Activated T-cell treated with anti-CD3 and anti-CD28 coated beads, Interleukin-2, amount 50 U/mL, for 24 hours (primary cell): Measurements from ENCODE around the gene MSI2.

Experiments used
- DNase-seq: peaks from one replicate; pipeline ENCODE4 v3.0.0-alpha.2; 2020
- H3K27ac Mint-ChIP-seq: 2 replicates; pipeline ENCODE4 v1.8.0; 2020; ENCODE audit warnings: mild to moderate bottlenecking, mixed read lengths
- H3K27me3 Mint-ChIP-seq: 2 replicates; pipeline ENCODE4 v1.8.0; 2020; ENCODE audit warnings: mixed read lengths
- H3K36me3 Mint-ChIP-seq: 2 replicates; pipeline ENCODE4 v1.8.0; 2020; ENCODE audit warnings: low read depth, mixed read lengths
- H3K4me1 Mint-ChIP-seq: 2 replicates; pipeline ENCODE4 v1.8.0; 2020; ENCODE audit warnings: low read depth, mixed read lengths
- H3K4me3 Mint-ChIP-seq: 2 replicates; pipeline ENCODE4 v1.8.0; 2020; ENCODE audit warnings: mild to moderate bottlenecking, moderate library complexity, mixed read lengths
- H3K9me3 Mint-ChIP-seq: 2 replicates; pipeline ENCODE4 v1.8.0; 2020; ENCODE audit warnings: mixed read lengths

The MSI2 gene

GRCh38 chr17:57438066-57438731 is 181.9 kb downstream of the MSI2 start:
- H3K4me3 Mint-ChIP-seq, result no peak overlapping the region
- peaks cover 69% of the 10 kb centered on the region for H3K4me1 Mint-ChIP-seq
- peaks cover 11% of the 10 kb centered on the region for H3K36me3 Mint-ChIP-seq
- no peaks in the 10 kb centered on the region for H3K9me3 Mint-ChIP-seq
- H3K27ac Mint-ChIP-seq, result peak overlapping the region; percentile 35
- H3K27me3 Mint-ChIP-seq, result no peaks in the 10 kb centered on the region
- DNase-seq, result no peak

GRCh38 chr17:57439651-57440050 is 183.3 kb downstream of the MSI2 start:
- Mint-ChIP-seq H3K9me3 (no peaks in the 10 kb centered on the region), H3K36me3 (peaks cover 18% of the 10 kb centered on the region), H3K27me3 (no peaks in the 10 kb centered on the region), H3K4me3 (no peak overlapping the region), H3K4me1 (peaks cover 82% of the 10 kb centered on the region), H3K27ac (peak overlapping the region; percentile 98)
- DNase-seq, result no peak

- no peaks in the 10 kb centered on the region for H3K9me3 Mint-ChIP-seq
- H3K27me3 Mint-ChIP-seq, result no peaks in the 10 kb centered on the region
- H3K27ac Mint-ChIP-seq, result peak overlapping the region; percentile 98
- peaks cover 18% of the 10 kb centered on the region for H3K36me3 Mint-ChIP-seq
- H3K4me3 Mint-ChIP-seq, result peak overlapping the region; percentile 55
- DNase-seq, result peak; percentile 83
- H3K4me1 Mint-ChIP-seq, result peaks cover 87% of the 10 kb centered on the region
Observed at GRCh38 chr17:57440522-57441269, 184.4 kb downstream of the MSI2 start.

- Mint-ChIP-seq H3K4me3 (peak overlapping the region; percentile 55), H3K36me3 (peaks cover 15% of the 10 kb centered on the region), H3K9me3 (no peaks in the 10 kb centered on the region), H3K4me1 (peaks cover 87% of the 10 kb centered on the region), H3K27me3 (no peaks in the 10 kb centered on the region), H3K27ac (peak overlapping the region; percentile 98)
- DNase-seq, result no peak
Observed at GRCh38 chr17:57441270-57441600, 184.9 kb downstream of the MSI2 start.

GRCh38 chr17:57442401-57442823 is 186.1 kb downstream of the MSI2 start:
- peak overlapping the region; percentile 98 for H3K27ac Mint-ChIP-seq
- peaks cover 10% of the 10 kb centered on the region for H3K36me3 Mint-ChIP-seq
- H3K9me3 Mint-ChIP-seq, result no peaks in the 10 kb centered on the region
- no peak for DNase-seq
- H3K4me3 Mint-ChIP-seq, result peak overlapping the region; percentile 23
- H3K4me1 Mint-ChIP-seq, result peaks cover 83% of the 10 kb centered on the region
- H3K27me3 Mint-ChIP-seq, result no peaks in the 10 kb centered on the region

GRCh38 chr17:57442914-57443571 is 186.7 kb downstream of the MSI2 start:
- no peaks in the 10 kb centered on the region for H3K9me3 Mint-ChIP-seq
- H3K4me3 Mint-ChIP-seq, result peak overlapping the region; percentile 29
- peak; percentile 80 for DNase-seq
- peak overlapping the region; percentile 98 for H3K27ac Mint-ChIP-seq
- H3K4me1 Mint-ChIP-seq, result peaks cover 86% of the 10 kb centered on the region
- peaks cover 8% of the 10 kb centered on the region for H3K36me3 Mint-ChIP-seq
- H3K27me3 Mint-ChIP-seq, result no peaks in the 10 kb centered on the region

- no peak for DNase-seq
Observed at GRCh38 chr17:57443781-57444180, 187.5 kb downstream of the MSI2 start.

GRCh38 chr17:57444682-57445450 is 188.5 kb downstream of the MSI2 start:
- peaks cover 83% of the 10 kb centered on the region for H3K4me1 Mint-ChIP-seq
- peak overlapping the region; percentile 59 for H3K27ac Mint-ChIP-seq
- no peaks in the 10 kb centered on the region for H3K27me3 Mint-ChIP-seq
- no peak overlapping the region for H3K4me3 Mint-ChIP-seq
- peaks cover 8% of the 10 kb centered on the region for H3K36me3 Mint-ChIP-seq
- H3K9me3 Mint-ChIP-seq, result no peaks in the 10 kb centered on the region
- DNase-seq, result no peak

More at GRCh38 chr17:57443781-57444180, 187.5 kb downstream of the MSI2 start:
- Mint-ChIP-seq H3K4me1 (peaks cover 88% of the 10 kb centered on the region), H3K4me3 (no peak overlapping the region), H3K36me3 (peaks cover 8% of the 10 kb centered on the region), H3K9me3 (no peaks in the 10 kb centered on the region), H3K27me3 (no peaks in the 10 kb centered on the region), H3K27ac (peak overlapping the region; percentile 98)

GRCh38 chr17:57445772-57446472 is 189.6 kb downstream of the MSI2 start:
- Mint-ChIP-seq H3K4me1 (peaks cover 78% of the 10 kb centered on the region), H3K4me3 (no peak overlapping the region), H3K9me3 (no peaks in the 10 kb centered on the region), H3K27ac (peak overlapping the region; percentile 0), H3K27me3 (no peaks in the 10 kb centered on the region), H3K36me3 (peaks cover 10% of the 10 kb centered on the region)
- DNase-seq, result no peak

- H3K27ac Mint-ChIP-seq, result no peak overlapping the region
- H3K4me1 Mint-ChIP-seq, result peaks cover 77% of the 10 kb centered on the region
- no peak overlapping the region for H3K4me3 Mint-ChIP-seq
- peaks cover 14% of the 10 kb centered on the region for H3K36me3 Mint-ChIP-seq
- H3K9me3 Mint-ChIP-seq, result no peaks in the 10 kb centered on the region
- no peaks in the 10 kb centered on the region for H3K27me3 Mint-ChIP-seq
- DNase-seq, result no peak
Observed at GRCh38 chr17:57447357-57447989, 191.2 kb downstream of the MSI2 start.

GRCh38 chr17:57447990-57448758 is 191.9 kb downstream of the MSI2 start:
- Mint-ChIP-seq H3K27ac (no peak overlapping the region), H3K4me3 (no peak overlapping the region), H3K27me3 (no peaks in the 10 kb centered on the region)

GRCh38 chr17:57448759-57449283 is 192.5 kb downstream of the MSI2 start:
- H3K36me3 Mint-ChIP-seq, result peaks cover 13% of the 10 kb centered on the region
- no peak overlapping the region for H3K4me3 Mint-ChIP-seq
- H3K27me3 Mint-ChIP-seq, result no peaks in the 10 kb centered on the region
- no peak for DNase-seq
- peaks cover 75% of the 10 kb centered on the region for H3K4me1 Mint-ChIP-seq
- no peak overlapping the region for H3K27ac Mint-ChIP-seq
- H3K9me3 Mint-ChIP-seq, result no peaks in the 10 kb centered on the region

More at GRCh38 chr17:57447990-57448758, 191.9 kb downstream of the MSI2 start:
- H3K4me1 Mint-ChIP-seq, result peaks cover 75% of the 10 kb centered on the region
- H3K36me3 Mint-ChIP-seq, result peaks cover 13% of the 10 kb centered on the region
- DNase-seq, result no peak
- H3K9me3 Mint-ChIP-seq, result no peaks in the 10 kb centered on the region

- no peaks in the 10 kb centered on the region for H3K9me3 Mint-ChIP-seq
- peaks cover 26% of the 10 kb centered on the region for H3K36me3 Mint-ChIP-seq
- H3K27ac Mint-ChIP-seq, result peak overlapping the region; percentile 79
- H3K4me3 Mint-ChIP-seq, result peak overlapping the region; percentile 15
- no peaks in the 10 kb centered on the region for H3K27me3 Mint-ChIP-seq
- H3K4me1 Mint-ChIP-seq, result peaks cover 77% of the 10 kb centered on the region
- no peak for DNase-seq
Observed at GRCh38 chr17:57451191-57451590, 194.9 kb downstream of the MSI2 start.
